ENCODE measurements around the gene RBBP4.

GRCh38 chr1:32724678-32725614 lies 73.9 kb downstream of the RBBP4 start:
- TF ChIP-seq CTCF (conservative IDR thresholded peaks at IDR 0.05; ENCODE audit: low read depth, low read length) (no peak), EZH2 (IDR thresholded peaks at IDR 0.05; ENCODE audit: borderline replicate concordance, low read depth, low read length, poor library complexity, severe bottlenecking) (no peak)
